ENCODE results near the gene FKBP1B. TPM values are rescaled to one million over a fixed set of nuclear protein-coding genes. Genes with fewer than 3 reads are reported as not detected.

The FKBP1B gene
- total RNA-seq, 2 experiments from 2014 or later: 3.4 to 3.7 TPM

GRCh38 chr2:24016376-24016761, 33.2 kb upstream of the FKBP1B start:
- Mint-ChIP-seq H3K4me3 (no peak overlapping the region), H3K27ac (no peak overlapping the region), H3K4me1 (ENCODE audit: low read depth) (no peaks in the 10 kb centered on the region), H3K36me3 (no peaks in the 10 kb centered on the region), H3K9me3 (no peaks in the 10 kb centered on the region), H3K27me3 (peaks cover 11% of the 10 kb centered on the region)
- CTCF ChIA-PET: interaction anchor here (1.5 kb wide), 1 partner anchor 89 kb away, joined by 4 read pairs; the partner anchor contains the start of gene ATAD2B
- intact Hi-C loops (cut with micrococcal nuclease): no loop called here
- POLR2A ChIA-PET: no interaction called here
- no peak for DNase-seq

- ChIA-PET CTCF (no interaction called here), POLR2A (no interaction called here)
- Mint-ChIP-seq H3K36me3 (no peaks in the 10 kb centered on the region), H3K27ac (no peak overlapping the region), H3K9me3 (no peaks in the 10 kb centered on the region), H3K4me3 (no peak overlapping the region), H3K4me1 (ENCODE audit: low read depth) (no peaks in the 10 kb centered on the region), H3K27me3 (peaks cover 5% of the 10 kb centered on the region)
- intact Hi-C loops (cut with micrococcal nuclease): no loop called here
- DNase-seq: no peak
These were observed 32.5 kb upstream of the FKBP1B start for GRCh38 chr2:24016853-24017703.

GRCh38 chr2:24017711-24018110, 31.8 kb upstream of the FKBP1B start:
- Mint-ChIP-seq H3K4me1 (ENCODE audit: low read depth) (no peaks in the 10 kb centered on the region), H3K4me3 (no peak overlapping the region), H3K36me3 (peaks cover 4% of the 10 kb centered on the region), H3K9me3 (no peaks in the 10 kb centered on the region), H3K27me3 (peaks cover under 1% of the 10 kb centered on the region), H3K27ac (no peak overlapping the region)
- DNase-seq: no peak
- intact Hi-C loops (cut with micrococcal nuclease): no loop called here
- POLR2A ChIA-PET: no interaction called here
- CTCF ChIA-PET: no interaction called here

- H3K9me3 Mint-ChIP-seq: no peaks in the 10 kb centered on the region
- DNase-seq: no peak
- intact Hi-C loops (cut with micrococcal nuclease): no loop called here
- H3K27me3 Mint-ChIP-seq: no peaks in the 10 kb centered on the region
- POLR2A ChIA-PET: no interaction called here
- no peak overlapping the region for H3K4me3 Mint-ChIP-seq
- H3K4me1 Mint-ChIP-seq (ENCODE audit: low read depth): no peaks in the 10 kb centered on the region
- peaks cover 8% of the 10 kb centered on the region for H3K36me3 Mint-ChIP-seq
- CTCF ChIA-PET: no interaction called here
- no peak overlapping the region for H3K27ac Mint-ChIP-seq
These were observed 31.3 kb upstream of the FKBP1B start for GRCh38 chr2:24018241-24018640.

GRCh38 chr2:24019729-24020128, 29.8 kb upstream of the FKBP1B start:
- ChIA-PET POLR2A (no interaction called here), CTCF (interaction anchor here (0.9 kb wide), 1 partner anchor 65 kb away, joined by 3 read pairs; the partner anchor contains the start of gene TP53I3)
- Mint-ChIP-seq H3K27ac (no peak overlapping the region), H3K4me1 (ENCODE audit: low read depth) (no peaks in the 10 kb centered on the region), H3K4me3 (no peak overlapping the region), H3K36me3 (peaks cover 8% of the 10 kb centered on the region), H3K27me3 (no peaks in the 10 kb centered on the region), H3K9me3 (no peaks in the 10 kb centered on the region)
- intact Hi-C loops (cut with micrococcal nuclease): no loop called here
- DNase-seq: no peak

- Mint-ChIP-seq H3K27me3 (no peaks in the 10 kb centered on the region), H3K27ac (no peak overlapping the region), H3K9me3 (no peaks in the 10 kb centered on the region), H3K4me1 (ENCODE audit: low read depth) (no peaks in the 10 kb centered on the region), H3K36me3 (peaks cover 8% of the 10 kb centered on the region), H3K4me3 (no peak overlapping the region)
- ChIA-PET CTCF (interaction anchor here (0.9 kb wide), 1 partner anchor 64 kb away, joined by 3 read pairs; the partner anchor contains the start of gene TP53I3), POLR2A (no interaction called here)
- intact Hi-C loops (cut with micrococcal nuclease): no loop called here
- no peak for DNase-seq
These were observed 29.3 kb upstream of the FKBP1B start for GRCh38 chr2:24020244-24020643.

GRCh38 chr2:24021122-24021998, 28.2 kb upstream of the FKBP1B start:
- Mint-ChIP-seq H3K4me3 (no peak overlapping the region), H3K4me1 (ENCODE audit: low read depth) (no peaks in the 10 kb centered on the region), H3K9me3 (no peaks in the 10 kb centered on the region), H3K27ac (no peak overlapping the region), H3K27me3 (no peaks in the 10 kb centered on the region), H3K36me3 (peaks cover 11% of the 10 kb centered on the region)
- POLR2A ChIA-PET: no interaction called here
- peak; percentile 49 for DNase-seq
- CTCF ChIA-PET: interaction anchor here (0.6 to 1.7 kb wide), 3 partner anchors 62 to 95 kb away, joined by 3 to 5 read pairs (median 3); partner anchors contain the start of genes ATAD2B and TP53I3
- intact Hi-C loops (cut with micrococcal nuclease): no loop called here

- Mint-ChIP-seq H3K9me3 (no peaks in the 10 kb centered on the region), H3K27ac (no peak overlapping the region), H3K4me1 (ENCODE audit: low read depth) (no peaks in the 10 kb centered on the region), H3K27me3 (no peaks in the 10 kb centered on the region), H3K36me3 (peaks cover 13% of the 10 kb centered on the region), H3K4me3 (no peak overlapping the region)
- DNase-seq: no peak
- ChIA-PET CTCF (interaction anchor here (0.6 to 1.7 kb wide), 3 partner anchors 61 to 96 kb away, joined by 3 to 5 read pairs (median 3); partner anchors contain the start of genes ATAD2B and TP53I3), POLR2A (no interaction called here)
- intact Hi-C loops (cut with micrococcal nuclease): no loop called here
These were observed 27.1 kb upstream of the FKBP1B start for GRCh38 chr2:24022324-24022974.

- no peak overlapping the region for H3K4me3 Mint-ChIP-seq
- H3K9me3 Mint-ChIP-seq: no peaks in the 10 kb centered on the region
- no peaks in the 10 kb centered on the region for H3K27me3 Mint-ChIP-seq
- no peak for DNase-seq
- H3K27ac Mint-ChIP-seq: no peak overlapping the region
- intact Hi-C loops (cut with micrococcal nuclease): no loop called here
- ChIA-PET CTCF (interaction anchor here (1.7 kb wide), 1 partner anchor 60 kb away, joined by 5 read pairs; no protein-coding TSS in a partner anchor), POLR2A (no interaction called here)
- peaks cover 13% of the 10 kb centered on the region for H3K36me3 Mint-ChIP-seq
- H3K4me1 Mint-ChIP-seq (ENCODE audit: low read depth): no peaks in the 10 kb centered on the region
These were observed 26.5 kb upstream of the FKBP1B start for GRCh38 chr2:24022975-24023575.

GRCh38 chr2:24024018-24024417, 25.5 kb upstream of the FKBP1B start:
- Mint-ChIP-seq H3K36me3 (peaks cover 17% of the 10 kb centered on the region), H3K4me1 (ENCODE audit: low read depth) (no peaks in the 10 kb centered on the region), H3K9me3 (no peaks in the 10 kb centered on the region), H3K27me3 (no peaks in the 10 kb centered on the region), H3K4me3 (no peak overlapping the region), H3K27ac (no peak overlapping the region)
- DNase-seq: no peak
- POLR2A ChIA-PET: no interaction called here
- CTCF ChIA-PET: interaction anchor here (1.6 kb wide), 1 partner anchor 60 kb away, joined by 3 read pairs; the partner anchor contains the start of gene TP53I3
- intact Hi-C loops (cut with micrococcal nuclease): no loop called here

GRCh38 chr2:24024996-24025663, 24.4 kb upstream of the FKBP1B start:
- no peak overlapping the region for H3K27ac Mint-ChIP-seq
- no peak overlapping the region for H3K4me3 Mint-ChIP-seq
- no peak for DNase-seq
- CTCF ChIA-PET: interaction anchor here (1.6 kb wide), 1 partner anchor 59 kb away, joined by 3 read pairs; the partner anchor contains the start of gene TP53I3
- no peaks in the 10 kb centered on the region for H3K27me3 Mint-ChIP-seq
- no peaks in the 10 kb centered on the region for H3K4me1 Mint-ChIP-seq (ENCODE audit: low read depth)
- POLR2A ChIA-PET: no interaction called here
- no peaks in the 10 kb centered on the region for H3K9me3 Mint-ChIP-seq
- intact Hi-C loops (cut with micrococcal nuclease): no loop called here
- peaks cover 26% of the 10 kb centered on the region for H3K36me3 Mint-ChIP-seq
